CD8-positive, alpha-beta memory T cell (primary cell): Measurements from ENCODE around the gene AMPD2. TPM values are rescaled to one million over a fixed set of nuclear protein-coding genes. Genes with fewer than 3 reads are reported as not detected.

Experiments used
- CTCF ChIA-PET: fragments of 350-600 bp; sonication (Branson Sonifier 250); formaldehyde crosslinking; loops from one replicate; lab custom pipeline; 2021; ENCODE audit warnings: antibody characterized with exemption; lab: Charles Lee
- POLR2A ChIA-PET: fragments of 350-600 bp; sonication (Branson Sonifier 250); formaldehyde crosslinking; loops from one replicate; lab custom pipeline; 2021; ENCODE audit warnings: antibody characterized with exemption; lab: Charles Lee
- DNase-seq, 5 donors: peaks; one replicate each; pipeline versions ENCODE4 v3.0.0 to v3.0.0-alpha.2; 2020 to 2022; ENCODE audit warnings: mixed read lengths in 1 of 5
- H3K27ac ChIP-seq: one replicate; pipeline ENCODE4 v1.7.0; 2013; ENCODE audit warnings: low read depth, mild to moderate bottlenecking, low read length, moderate library complexity
- H3K27me3 ChIP-seq: 2 replicates; pipeline ENCODE4 v1.7.0; 2013; ENCODE audit warnings: low read length, mild to moderate bottlenecking; ENCODE audit not compliant: insufficient read depth, poor library complexity, severe bottlenecking
- H3K36me3 ChIP-seq: 2 replicates; pipeline ENCODE4 v1.7.0; 2013; ENCODE audit warnings: mild to moderate bottlenecking, low read length, moderate library complexity; ENCODE audit not compliant: insufficient read depth
- H3K4me1 ChIP-seq: 2 replicates; pipeline ENCODE4 v1.7.0; 2013; ENCODE audit warnings: mild to moderate bottlenecking, low read length, moderate library complexity; ENCODE audit not compliant: insufficient read depth
- H3K4me3 ChIP-seq: 2 replicates; pipeline ENCODE4 v1.7.0; 2013; ENCODE audit warnings: mild to moderate bottlenecking, low read length
- H3K9me3 ChIP-seq: 2 replicates; pipeline ENCODE4 v1.7.0; 2013; ENCODE audit warnings: mild to moderate bottlenecking, low read length
- H3K27ac Mint-ChIP-seq, 8 donors: one replicate each; pipeline ENCODE4 v1.8.0; 2020 to 2021; ENCODE audit warnings: mixed read lengths in 8 of 8, mild to moderate bottlenecking in 6 of 8, inconsistent platforms in 3 of 8, moderate library complexity in 3 of 8
- H3K27me3 Mint-ChIP-seq, 2 donors: one replicate each; pipeline ENCODE4 v1.8.0; 2020 to 2021; ENCODE audit warnings: mixed read lengths in 2 of 2, mild to moderate bottlenecking in 1 of 2, moderate library complexity in 1 of 2
- H3K36me3 Mint-ChIP-seq, 3 donors: one replicate each; pipeline ENCODE4 v1.8.0; 2020 to 2021; ENCODE audit warnings: mixed read lengths in 3 of 3, inconsistent platforms in 1 of 3, mild to moderate bottlenecking in 1 of 3
- H3K4me1 Mint-ChIP-seq, 3 donors: one replicate each; pipeline ENCODE4 v1.8.0; 2020 to 2021; ENCODE audit warnings: mixed read lengths in 3 of 3, inconsistent platforms in 1 of 3, mild to moderate bottlenecking in 1 of 3
- H3K4me3 Mint-ChIP-seq, 7 donors: one replicate each; pipeline ENCODE4 v1.8.0; 2020 to 2021; ENCODE audit warnings: mixed read lengths in 7 of 7, mild to moderate bottlenecking in 6 of 7, moderate library complexity in 4 of 7, inconsistent platforms in 2 of 7
- H3K9me3 Mint-ChIP-seq, 5 donors: one replicate each; pipeline ENCODE4 v1.8.0; 2020 to 2022; ENCODE audit warnings: mixed read lengths in 5 of 5, mild to moderate bottlenecking in 3 of 5, moderate library complexity in 2 of 5, inconsistent platforms in 1 of 5
- polyA plus RNA-seq: library from polyadenylated mRNA; unstranded; fragments of 300-500 nt; fragmentation: Illumina TruSeq; gene quantifications from one replicate; pipeline ENCODE4 v1.2.3, GENCODE V29; 2021
- total RNA-seq, 2 experiments: library from RNA; stranded (reverse); gene quantifications; one replicate each; pipeline ENCODE4 v1.2.3, GENCODE V29; 2021

The AMPD2 gene
- total and polyA plus RNA-seq, 3 experiments from 2014 or later, result 36.0 to 91.1 (median 69.1) TPM

DNA sequence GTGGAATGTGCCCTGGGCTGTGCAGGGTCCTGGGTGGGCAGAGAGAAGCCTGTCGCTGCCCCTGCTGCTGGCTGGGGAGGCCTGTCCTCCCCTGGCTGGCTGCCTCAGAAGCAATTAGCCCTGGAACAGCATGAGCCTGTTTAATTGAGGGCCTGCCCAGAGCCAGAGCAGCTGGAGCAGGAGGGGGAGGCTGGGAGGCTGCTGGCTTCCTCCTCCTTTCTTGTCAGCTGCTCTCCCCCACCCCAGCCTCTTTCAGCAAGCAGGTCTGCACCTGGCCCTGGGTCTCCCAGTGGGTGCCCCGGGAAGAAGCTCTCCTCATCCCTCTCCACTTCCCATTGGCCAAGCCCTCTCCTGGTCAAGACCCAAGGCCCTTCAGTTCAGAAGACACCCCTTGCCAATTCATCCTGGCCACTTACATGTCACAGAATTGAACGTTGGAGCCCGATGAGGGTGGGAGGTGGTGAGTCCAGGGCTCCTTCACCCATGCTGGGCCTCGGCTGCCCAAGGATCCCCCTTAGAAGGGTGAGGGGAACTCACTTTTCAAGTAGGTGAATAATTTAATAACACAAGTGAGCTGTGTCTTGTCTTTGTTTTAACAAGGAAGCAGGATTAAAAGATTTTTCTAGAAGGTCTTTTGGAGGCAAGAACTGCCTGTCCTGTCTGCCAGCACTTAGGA lies 13.2 kb downstream of the AMPD2 start:
- H3K27me3 ChIP-seq, result no peaks in the 10 kb centered on the region
- Mint-ChIP-seq H3K36me3 (peaks cover 3 to 40% (median 6%) of the 10 kb centered on the region in 3 donors), H3K9me3 (no peaks in the 10 kb centered on the region), H3K4me3 (no peak overlapping the region), H3K4me1 (peaks cover 6 to 9% (median 7%) of the 10 kb centered on the region in 3 donors), H3K27me3 (peaks cover 0 to 6% of the 10 kb centered on the region in 2 donors), H3K27ac (peak overlapping the region in 2 of 8 donors; percentile 46 to 80)
- POLR2A ChIA-PET, result no interaction called here
- peaks cover 9% of the 10 kb centered on the region for H3K4me1 ChIP-seq
- H3K36me3 ChIP-seq, result peaks cover 24% of the 10 kb centered on the region
- H3K4me3 ChIP-seq, result no peak overlapping the region
- no peaks in the 10 kb centered on the region for H3K9me3 ChIP-seq
- CTCF ChIA-PET, result interaction anchor here (0.6 to 6.5 kb wide), 5 partner anchors 7 to 139 kb away, joined by 3 to 27 read pairs (median 16); partner anchors contain the start of gene CYB561D1
- H3K27ac ChIP-seq, result no peak overlapping the region
- DNase-seq, result no peak

DNA sequence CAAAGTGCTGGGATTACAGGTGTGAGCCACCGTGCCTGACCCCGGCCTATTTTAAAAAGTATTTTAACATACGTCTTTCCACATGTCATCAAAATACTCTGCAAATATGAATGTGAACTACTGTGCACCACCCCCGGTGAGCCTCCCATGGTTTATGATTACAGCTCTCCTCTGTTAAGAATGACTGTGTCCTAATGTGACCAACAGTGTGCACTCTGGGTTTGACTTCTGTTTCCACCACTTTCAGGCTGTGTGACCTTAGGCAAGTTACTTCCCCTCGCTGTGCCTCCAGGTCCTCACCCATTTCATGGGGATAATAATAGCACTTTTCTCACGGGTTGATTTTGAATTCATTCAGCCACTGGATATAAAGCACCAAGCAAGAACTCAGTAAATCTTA lies 14.7 kb downstream of the AMPD2 start:
- ChIA-PET CTCF (interaction anchor here (1.1 to 6.5 kb wide), 4 partner anchors 9 to 102 kb away, joined by 3 to 27 read pairs (median 6); no protein-coding TSS in a partner anchor), POLR2A (no interaction called here)
- no peak overlapping the region for H3K4me3 Mint-ChIP-seq
- peak overlapping the region in 4 of 8 donors; percentile 4 to 76 (median 58) for H3K27ac Mint-ChIP-seq
- H3K27me3 ChIP-seq, result no peaks in the 10 kb centered on the region
- H3K27ac ChIP-seq, result no peak overlapping the region
- H3K36me3 Mint-ChIP-seq, result peaks cover 3 to 25% (median 6%) of the 10 kb centered on the region in 3 donors
- peaks cover 9% of the 10 kb centered on the region for H3K4me1 ChIP-seq
- H3K4me1 Mint-ChIP-seq, result peaks cover 6 to 9% (median 7%) of the 10 kb centered on the region in 3 donors
- peaks cover 14% of the 10 kb centered on the region for H3K36me3 ChIP-seq
- H3K4me3 ChIP-seq, result no peak overlapping the region
- no peaks in the 10 kb centered on the region for H3K9me3 ChIP-seq
- DNase-seq, result no peak
- H3K27me3 Mint-ChIP-seq, result peaks cover 0 to 6% of the 10 kb centered on the region in 2 donors
- no peaks in the 10 kb centered on the region for H3K9me3 Mint-ChIP-seq

DNA sequence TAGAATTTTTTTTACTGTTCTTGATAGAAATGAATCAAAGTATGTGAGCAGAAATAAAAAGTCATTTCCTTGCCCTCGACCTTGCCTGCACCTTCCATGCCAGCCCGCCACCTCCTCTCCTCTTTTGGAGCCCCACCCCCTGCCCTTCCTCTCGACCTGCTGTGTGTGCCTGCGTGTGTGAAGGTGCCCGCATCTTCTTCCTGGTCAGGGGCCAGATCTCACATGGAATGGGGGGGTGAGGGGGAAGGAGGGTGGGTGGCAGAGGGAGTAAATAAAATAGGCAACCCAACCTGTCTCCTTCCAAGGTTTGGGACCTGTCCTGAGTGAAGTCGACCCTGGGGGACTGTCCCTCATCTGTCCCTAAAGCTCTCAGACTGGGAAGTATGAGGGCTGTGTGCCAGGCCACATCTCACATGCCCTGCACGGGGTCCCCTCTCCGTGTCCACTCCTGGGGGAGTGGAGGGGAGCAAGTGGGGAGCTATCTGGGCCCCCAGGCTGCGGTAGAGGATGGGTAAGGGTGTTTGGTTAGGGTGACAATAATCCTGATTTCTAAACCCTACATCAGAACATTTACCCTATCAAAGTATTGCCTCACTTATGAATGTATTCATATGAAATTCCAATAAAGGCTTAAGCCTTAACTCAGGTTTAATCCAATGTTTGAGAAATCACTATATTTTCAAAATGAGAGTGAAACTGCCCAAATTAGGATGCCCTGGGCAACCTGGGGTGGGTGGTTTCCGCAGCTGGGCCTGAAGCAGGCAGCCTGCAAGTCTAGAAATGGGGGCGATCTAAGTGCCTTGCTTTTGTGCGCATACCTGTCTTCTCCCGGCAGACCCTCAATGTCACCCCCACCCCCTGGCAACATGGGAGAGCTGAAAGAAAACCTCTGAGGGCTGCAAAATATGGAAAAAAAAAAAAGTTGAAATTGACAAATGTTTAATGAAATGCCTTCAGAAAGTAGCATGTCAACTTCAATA lies 15.4 kb downstream of the AMPD2 start:
- H3K27ac ChIP-seq, result no peak overlapping the region
- H3K9me3 Mint-ChIP-seq, result no peaks in the 10 kb centered on the region
- POLR2A ChIA-PET, result no interaction called here
- no peak overlapping the region for H3K4me3 ChIP-seq
- DNase-seq, result no peak
- peaks cover 1 to 6% of the 10 kb centered on the region in 2 donors for H3K27me3 Mint-ChIP-seq
- H3K27ac Mint-ChIP-seq, result peak overlapping the region in 5 of 8 donors; percentile 2 to 78 (median 42)
- H3K4me1 Mint-ChIP-seq, result peaks cover 7 to 10% (median 9%) of the 10 kb centered on the region in 3 donors
- CTCF ChIA-PET, result interaction anchor here (1.1 to 7.6 kb wide), 5 partner anchors 8 to 348 kb away, joined by 4 to 90 read pairs (median 7); partner anchors contain the start of gene AHCYL1
- no peak overlapping the region for H3K4me3 Mint-ChIP-seq
- H3K9me3 ChIP-seq, result no peaks in the 10 kb centered on the region
- H3K4me1 ChIP-seq, result peaks cover 9% of the 10 kb centered on the region
- H3K27me3 ChIP-seq, result no peaks in the 10 kb centered on the region
- peaks cover 7% of the 10 kb centered on the region for H3K36me3 ChIP-seq
- H3K36me3 Mint-ChIP-seq, result peaks cover 0 to 17% (median 0%) of the 10 kb centered on the region in 3 donors

GRCh38 chr1:109635862-109636200 lies 16.2 kb downstream of the AMPD2 start:
- Histone ChIP-seq H3K27me3 (no peaks in the 10 kb centered on the region), H3K27ac (no peak overlapping the region), H3K4me3 (no peak overlapping the region), H3K9me3 (no peaks in the 10 kb centered on the region), H3K36me3 (peaks cover 5% of the 10 kb centered on the region), H3K4me1 (peaks cover 9% of the 10 kb centered on the region)
- Mint-ChIP-seq H3K9me3 (no peaks in the 10 kb centered on the region), H3K4me3 (no peak overlapping the region), H3K27ac (no peak overlapping the region), H3K36me3 (peaks cover 0 to 14% (median 0%) of the 10 kb centered on the region in 3 donors), H3K27me3 (peaks cover 3 to 6% of the 10 kb centered on the region in 2 donors), H3K4me1 (peaks cover 10 to 16% (median 12%) of the 10 kb centered on the region in 3 donors)
- no peak for DNase-seq
- ChIA-PET POLR2A (no interaction called here), CTCF (interaction anchor here (1.5 to 7.6 kb wide), 7 partner anchors 88 to 348 kb away, joined by 3 to 90 read pairs (median 6); partner anchors contain the start of genes AHCYL1 and GNAI3)

- Histone ChIP-seq H3K27me3 (no peaks in the 10 kb centered on the region), H3K4me1 (peaks cover 9% of the 10 kb centered on the region), H3K4me3 (no peak overlapping the region), H3K27ac (no peak overlapping the region), H3K36me3 (no peaks in the 10 kb centered on the region), H3K9me3 (no peaks in the 10 kb centered on the region)
- H3K4me3 Mint-ChIP-seq, result no peak overlapping the region
- POLR2A ChIA-PET, result no interaction called here
- peaks cover 10 to 16% (median 12%) of the 10 kb centered on the region in 3 donors for H3K4me1 Mint-ChIP-seq
- H3K27me3 Mint-ChIP-seq, result peaks cover 3 to 6% of the 10 kb centered on the region in 2 donors
- CTCF ChIA-PET, result interaction anchor here (1.2 to 7.6 kb wide), 10 partner anchors 14 to 393 kb away, joined by 3 to 90 read pairs (median 4); partner anchors contain the start of genes AHCYL1 and GNAI3
- DNase-seq, result no peak
- no peaks in the 10 kb centered on the region for H3K9me3 Mint-ChIP-seq
- peaks cover 0 to 9% (median 0%) of the 10 kb centered on the region in 3 donors for H3K36me3 Mint-ChIP-seq
- H3K27ac Mint-ChIP-seq, result no peak overlapping the region
Measured at GRCh38 chr1:109636201-109636952, 16.7 kb downstream of the AMPD2 start.

DNA sequence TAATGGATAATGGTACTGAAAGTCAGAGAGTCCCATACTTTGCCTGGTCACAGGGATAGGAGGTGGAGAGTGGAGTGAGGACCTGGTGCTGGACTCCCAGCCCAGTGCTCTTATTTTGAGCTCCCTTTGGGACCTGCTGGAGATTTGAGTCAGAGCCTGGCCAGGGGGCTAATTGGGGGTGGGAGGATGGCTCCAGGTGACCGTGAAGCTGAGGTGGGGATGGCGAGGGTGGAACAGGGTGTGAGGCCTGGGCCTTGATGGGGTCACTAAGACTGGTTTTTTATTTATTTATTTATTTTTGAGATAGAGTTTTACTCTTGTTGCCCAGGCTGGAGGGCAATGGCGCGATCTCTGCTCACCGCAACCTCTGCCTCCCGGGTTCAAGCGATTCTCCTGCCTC lies 17.8 kb downstream of the AMPD2 start:
- Mint-ChIP-seq H3K4me1 (peaks cover 10 to 16% (median 12%) of the 10 kb centered on the region in 3 donors), H3K27ac (no peak overlapping the region), H3K4me3 (no peak overlapping the region), H3K9me3 (no peaks in the 10 kb centered on the region), H3K36me3 (peaks cover 0 to 3% (median 0%) of the 10 kb centered on the region in 3 donors), H3K27me3 (peaks cover 3 to 6% of the 10 kb centered on the region in 2 donors)
- DNase-seq, result no peak
- H3K9me3 ChIP-seq, result no peaks in the 10 kb centered on the region
- ChIA-PET CTCF (interaction anchor here (0.7 to 7.6 kb wide), 11 partner anchors 11 to 392 kb away, joined by 3 to 90 read pairs (median 4); partner anchors contain the start of genes AHCYL1 and GNAI3), POLR2A (no interaction called here)
- no peak overlapping the region for H3K4me3 ChIP-seq
- no peak overlapping the region for H3K27ac ChIP-seq
- peaks cover 9% of the 10 kb centered on the region for H3K4me1 ChIP-seq
- no peaks in the 10 kb centered on the region for H3K27me3 ChIP-seq
- H3K36me3 ChIP-seq, result no peaks in the 10 kb centered on the region
